Prostate gland (tissue), 2 donors: ENCODE data around the gene ADAMTS17.

Source experiments
- CTCF ChIP-seq, 4 experiments: fragments of 200-600 bp in 2 of 4; fragments of 450-650 bp in 2 of 4; sonication (generic) in 2 of 4; IDR thresholded peaks; 1 replicate in 3 of 4; 2 replicates in 1 of 4; pipeline ENCODE4 v1.5.1; 2016 to 2019; ENCODE audit warnings: antibody characterized with exemption in 4 of 4, mild to moderate bottlenecking in 2 of 4, moderate library complexity in 2 of 4
- POLR2A ChIP-seq: fragments of 450-650 bp; IDR thresholded peaks from one replicate; pipeline ENCODE4 v1.6.1; 2016; ENCODE audit warnings: antibody characterized with exemption, mild to moderate bottlenecking

GRCh38 chr15:99992611-99993231 lies 349.1 kb downstream of the ADAMTS17 start:
- no peak for TF ChIP-seq CTCF (IDR thresholded peaks at IDR 0.05)
- no peak for TF ChIP-seq POLR2A
